ENCODE results near the gene SAPCD2.

- no peak for TF ChIP-seq CTCF (conservative IDR thresholded peaks at IDR 0.05)
- no peak for TF ChIP-seq ZFX (IDR thresholded peaks at IDR 0.05)
Measured at GRCh38 chr9:137052293-137052692, 18.1 kb downstream of the SAPCD2 start.
